Fibroblast of lung (primary cell): ENCODE data around the gene OR2M2. TPM values are rescaled to one million over a fixed set of nuclear protein-coding genes. Genes with fewer than 3 reads are reported as not detected.

Source experiments
- DNase-seq, 2 donors: peaks; one replicate each; pipeline versions ENCODE4 v3.0.0 to v3.0.0-alpha.2; 2010; ENCODE audit warnings: low read depth in 2 of 2
- H2AFZ ChIP-seq: 2 replicates; pipeline ENCODE4 v1.5.1; 2012; ENCODE audit warnings: low read length, control low read depth, inconsistent platforms
- H3K27ac ChIP-seq: 2 replicates; pipeline ENCODE4 v1.5.1; 2011; ENCODE audit warnings: low read length, control low read depth; ENCODE audit not compliant: insufficient read depth
- H3K27me3 ChIP-seq: 2 replicates; pipeline ENCODE4 v1.5.1; 2011; ENCODE audit warnings: mild to moderate bottlenecking, low read length; ENCODE audit not compliant: control insufficient read depth, insufficient read depth
- H3K36me3 ChIP-seq: 2 replicates; pipeline ENCODE4 v1.5.1; 2011; ENCODE audit warnings: low read length; ENCODE audit not compliant: control insufficient read depth, insufficient read depth
- H3K4me1 ChIP-seq: 2 replicates; pipeline ENCODE4 v1.5.1; 2011; ENCODE audit warnings: low read length; ENCODE audit not compliant: control insufficient read depth, insufficient read depth; ENCODE audit errors: extremely low read depth
- H3K4me2 ChIP-seq: 2 replicates; pipeline ENCODE4 v1.5.1; 2011; ENCODE audit warnings: low read length, control low read depth; ENCODE audit not compliant: insufficient read depth; ENCODE audit errors: extremely low read depth
- H3K4me3 ChIP-seq, 4 experiments: fragments of 200-600 bp in 1 of 4; sonication (generic) in 1 of 4; replicated peaks in 1 of 4; 2 replicates each; pipeline ENCODE4 v1.5.1; 2011 to 2016; ENCODE audit warnings: low read length in 4 of 4, low read depth in 3 of 4, mild to moderate bottlenecking in 3 of 4, control low read depth in 2 of 4, inconsistent platforms in 1 of 4, mixed read lengths in 1 of 4; ENCODE audit not compliant: insufficient read depth in 1 of 4; ENCODE audit errors: control extremely low read depth in 1 of 4
- H3K79me2 ChIP-seq: 2 replicates; pipeline ENCODE4 v1.5.1; 2012; ENCODE audit warnings: mild to moderate bottlenecking, low read length, inconsistent platforms; ENCODE audit not compliant: control insufficient read depth, insufficient read depth
- H3K9ac ChIP-seq: 2 replicates; pipeline ENCODE4 v1.5.1; 2011; ENCODE audit warnings: mild to moderate bottlenecking, low read length, control low read depth; ENCODE audit not compliant: insufficient read depth
- H3K9me3 ChIP-seq: 2 replicates; pipeline ENCODE4 v1.5.1; 2012; ENCODE audit warnings: low read depth, low read length; ENCODE audit not compliant: control insufficient read depth, insufficient read depth
- H4K20me1 ChIP-seq: 2 replicates; pipeline ENCODE4 v1.5.1; 2011; ENCODE audit warnings: low read length; ENCODE audit not compliant: control insufficient read depth, insufficient read depth; ENCODE audit errors: extremely low read depth
- CTCF ChIP-seq, 2 donors: IDR thresholded peaks in 1 of 2; conservative IDR thresholded peaks in 1 of 2; 1 replicate in 1 of 2; 2 replicates in 1 of 2; pipeline ENCODE4 v1.5.1; 2011 to 2012; ENCODE audit warnings: low read length in 2 of 2, control low read depth in 1 of 2, inconsistent platforms in 1 of 2, low read depth in 1 of 2, mild to moderate bottlenecking in 1 of 2
- EZH2 ChIP-seq: IDR thresholded peaks from 2 replicates; pipeline ENCODE4 v1.5.1; 2012; ENCODE audit warnings: low read length, control low read depth, mild to moderate bottlenecking; ENCODE audit errors: missing control alignments
- polyA plus RNA-seq, 2 donors: library from polyadenylated mRNA; depleted of rRNA in 1 of 2; stranded (reverse) in 1 of 2; unstranded in 1 of 2; fragments of >200 nt; gene quantifications; 2 replicates each; pipeline ENCODE4 v1.2.1, GENCODE V29; 2011 to 2012; ENCODE audit warnings: missing spikeins in 1 of 2
- total RNA-seq: library from RNA; depleted of rRNA; stranded (reverse); fragments of >200 nt; gene quantifications from 2 replicates; pipeline ENCODE4 v1.2.1, GENCODE V29; 2014

The OR2M2 gene
- total and polyA plus RNA-seq, 2 donors (not counting 1 experiment from before 2014, with no cell fraction given), result not detected

DNA sequence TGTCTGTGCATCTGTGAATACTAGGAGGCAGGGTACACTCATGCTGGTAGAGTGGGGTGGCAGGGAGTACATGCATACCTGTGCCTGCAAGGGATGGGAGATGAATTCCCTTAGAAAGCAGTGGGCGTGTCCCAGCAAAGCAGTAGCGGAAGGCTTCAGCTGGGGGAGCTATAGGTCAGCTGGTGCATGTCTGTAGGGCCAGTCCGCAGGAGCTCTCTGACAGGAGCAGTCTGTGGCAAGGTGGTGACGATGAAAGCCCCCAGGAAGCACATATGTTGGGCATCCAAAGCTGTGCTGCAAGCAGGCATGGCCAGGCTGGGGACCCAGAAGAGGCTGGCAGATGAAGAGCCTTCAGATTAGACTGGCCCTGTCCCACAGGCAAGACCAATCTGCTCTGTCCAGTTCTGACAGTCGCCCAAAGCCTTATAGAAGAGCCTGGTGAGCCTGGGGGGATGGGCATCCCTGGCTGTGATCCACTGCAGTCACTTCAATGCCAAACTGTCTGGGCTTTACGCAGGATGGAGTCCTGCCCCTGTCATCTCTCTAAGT is 54.8 kb downstream of the OR2M2 start:
- Histone ChIP-seq H3K9me3 (no peaks in the 10 kb centered on the region), H3K4me3 (no peak overlapping the region), H3K4me1 (no peaks in the 10 kb centered on the region), H4K20me1 (no peaks in the 10 kb centered on the region), H3K79me2 (no peaks in the 10 kb centered on the region), H3K27ac (no peak overlapping the region), H2AFZ (no peak overlapping the region), H3K4me2 (no peak overlapping the region), H3K36me3 (no peaks in the 10 kb centered on the region), H3K9ac (no peak overlapping the region), H3K27me3 (no peaks in the 10 kb centered on the region)
- no peak for DNase-seq
- TF ChIP-seq CTCF (conservative IDR thresholded peaks at IDR 0.05 in 1 of 2, IDR thresholded peaks at IDR 0.05 in 1 of 2; ENCODE audit: low read depth in 1 of 2, low read length in 2 of 2) (no peak), EZH2 (no peak)

Other genes with a start within 250 kb of the OR2M2 start
- not detected in 2 replicates for gene OR2AJ1, start 249.9 kb upstream of the OR2M2 start, total RNA-seq
- gene OR2AJ1, start 249.9 kb upstream of the OR2M2 start, polyA plus RNA-seq, result not detected in 2 replicates
- 0.17 TPM in 1 of 2 replicates, not detected in the other for gene OR2L8, start 226.0 kb upstream of the OR2M2 start, total RNA-seq
- gene OR2L8, start 226.0 kb upstream of the OR2M2 start, polyA plus RNA-seq, result not detected in 2 replicates
- gene OR2AK2, start 209.6 kb upstream of the OR2M2 start, total RNA-seq, result not detected in 2 replicates
- not detected in 2 replicates for gene OR2AK2, start 209.6 kb upstream of the OR2M2 start, polyA plus RNA-seq
- not detected in 2 replicates for gene OR2L5, start 161.2 kb upstream of the OR2M2 start, total RNA-seq
- not detected in 2 replicates for gene OR2L5, start 161.2 kb upstream of the OR2M2 start, polyA plus RNA-seq
- under 0.01 TPM in 1 of 2 replicates, not detected in the other for gene OR2L2, start 144.8 kb upstream of the OR2M2 start, total RNA-seq
- 0.03 TPM in 1 of 2 replicates, not detected in the other for gene OR2L2, start 144.8 kb upstream of the OR2M2 start, polyA plus RNA-seq
- under 0.01 TPM in 1 of 2 replicates, not detected in the other for gene OR2L3, start 128.0 kb upstream of the OR2M2 start, total RNA-seq
- not detected in 2 replicates for gene OR2L3, start 128.0 kb upstream of the OR2M2 start, polyA plus RNA-seq
- not detected in 2 replicates for gene OR2L13, start 79.6 kb upstream of the OR2M2 start, total RNA-seq
- gene OR2L13, start 79.6 kb upstream of the OR2M2 start, polyA plus RNA-seq, result 0.03 TPM in 1 of 2 replicates, not detected in the other
- not detected in 2 replicates for gene OR2M5, start 29.7 kb upstream of the OR2M2 start, total RNA-seq
- gene OR2M5, start 29.7 kb upstream of the OR2M2 start, polyA plus RNA-seq, result not detected in 2 replicates
- gene OR2M3, start 22.4 kb downstream of the OR2M2 start, total RNA-seq, result under 0.01 TPM in 1 of 2 replicates, not detected in the other
- gene OR2M3, start 22.4 kb downstream of the OR2M2 start, polyA plus RNA-seq, result 0.02 TPM in 1 of 2 replicates, not detected in the other
- under 0.01 TPM in 1 of 2 replicates, not detected in the other for gene OR2M4, start 56.6 kb downstream of the OR2M2 start, total RNA-seq
- gene OR2M4, start 56.6 kb downstream of the OR2M2 start, polyA plus RNA-seq, result 0.05 TPM in 1 of 2 replicates, not detected in the other
- not detected in 2 replicates for gene OR2T33, start 103.2 kb downstream of the OR2M2 start, total RNA-seq
- gene OR2T33, start 103.2 kb downstream of the OR2M2 start, polyA plus RNA-seq, result not detected in 2 replicates
- gene OR2T12, start 128.6 kb downstream of the OR2M2 start, total RNA-seq, result not detected in 2 replicates
- gene OR2T12, start 128.6 kb downstream of the OR2M2 start, polyA plus RNA-seq, result not detected in 2 replicates
- not detected in 2 replicates for gene OR2M7, start 149.7 kb downstream of the OR2M2 start, total RNA-seq
- not detected in 2 replicates for gene OR2M7, start 149.7 kb downstream of the OR2M2 start, polyA plus RNA-seq
- gene OR14C36, start 174.0 kb downstream of the OR2M2 start, total RNA-seq, result not detected in 2 replicates
- gene OR14C36, start 174.0 kb downstream of the OR2M2 start, polyA plus RNA-seq, result not detected in 2 replicates
- gene OR2T4, start 186.8 kb downstream of the OR2M2 start, total RNA-seq, result not detected in 2 replicates
- gene OR2T4, start 186.8 kb downstream of the OR2M2 start, polyA plus RNA-seq, result not detected in 2 replicates
- not detected in 2 replicates for gene OR2T6, start 200.9 kb downstream of the OR2M2 start, total RNA-seq
- not detected in 2 replicates for gene OR2T6, start 200.9 kb downstream of the OR2M2 start, polyA plus RNA-seq
- gene OR2T1, start 228.2 kb downstream of the OR2M2 start, total RNA-seq, result not detected in 2 replicates
- gene OR2T1, start 228.2 kb downstream of the OR2M2 start, polyA plus RNA-seq, result not detected in 2 replicates